ENCODE measurements around the gene GPRASP2. TPM values are rescaled to one million over a fixed set of nuclear protein-coding genes. Genes with fewer than 3 reads are reported as not detected.

Gene GPRASP2
- total RNA-seq, 1 experiment from 2014 or later, result 7.4 TPM

DNA sequence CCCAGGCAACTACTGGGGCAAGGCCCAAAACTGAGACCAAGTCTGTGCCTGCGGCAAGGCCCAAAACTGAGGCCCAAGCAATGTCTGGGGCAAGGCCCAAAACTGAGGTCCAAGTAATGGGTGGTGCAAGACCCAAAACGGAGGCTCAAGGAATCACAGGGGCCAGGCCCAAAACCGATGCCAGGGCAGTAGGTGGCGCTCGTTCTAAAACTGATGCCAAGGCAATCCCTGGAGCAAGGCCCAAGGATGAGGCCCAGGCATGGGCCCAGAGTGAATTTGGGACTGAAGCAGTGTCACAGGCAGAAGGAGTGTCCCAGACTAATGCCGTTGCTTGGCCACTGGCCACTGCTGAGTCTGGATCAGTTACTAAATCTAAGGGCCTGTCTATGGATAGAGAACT, 2.7 kb downstream of the GPRASP2 start:
- H3K36me3 ChIP-seq (ENCODE audit: control insufficient read depth, insufficient read depth, low read length), result no peaks in the 10 kb centered on the region
- POLR2A ChIA-PET, result no interaction called here
- no peaks in the 10 kb centered on the region for H3K9me3 ChIP-seq (ENCODE audit: control insufficient read depth, insufficient read depth, low read depth, low read length)
- TF ChIP-seq CTCF (IDR thresholded peaks at IDR 0.05) (no peak; the same call in 1 of the 2 replicates), TCF7L2 (IDR thresholded peaks at IDR 0.05; ENCODE audit: low read depth, low read length) (no peak), POLR2AphosphoS5 (IDR thresholded peaks at IDR 0.05; ENCODE audit: low read depth, low read length) (no peak), REST (IDR thresholded peaks at IDR 0.05; ENCODE audit: insufficient read depth in 1 of 2, low read depth in 2 of 2, low read length in 1 of 2) (no peak), SIN3A (IDR thresholded peaks at IDR 0.05; ENCODE audit: borderline replicate concordance, insufficient read depth, low read depth, low read length) (no peak)
- CTCF ChIA-PET, result no interaction called here
- H3K27ac ChIP-seq (ENCODE audit: low read length), result no peak overlapping the region
- peaks cover 2% of the 10 kb centered on the region; the same call in 1 of the 2 replicates for H3K4me1 ChIP-seq (ENCODE audit: control insufficient read depth, insufficient read depth, low read length)
- in situ Hi-C loops (cut with HindIII; ENCODE audit: low pct_unique_long_range_greater_than_20kb, low sequenced_read_pairs), result no loop called here
- DNase-seq (ENCODE audit: low read depth, low spot score) (no peak), ATAC-seq (no peak)
- no peak overlapping the region for H3K4me3 ChIP-seq (ENCODE audit: low read depth in 2 of 2, low read length in 2 of 2)
- BruUV-seq (replicated peaks), result no TSS peak
- intact Hi-C loops (cut with micrococcal nuclease; ENCODE audit: unreplicated experiment), result loop anchor here (5.0 kb wide), 1 partner anchor 113 kb away; no protein-coding TSS in a partner anchor
- H3K27me3 ChIP-seq (ENCODE audit: control insufficient read depth, insufficient read depth, low read length), result no peaks in the 10 kb centered on the region

GRCh38 chrX:102715967-102716366, 3.7 kb downstream of the GPRASP2 start:
- no peak for TF ChIP-seq POLR2AphosphoS5 (IDR thresholded peaks at IDR 0.05; ENCODE audit: low read depth, low read length)
- no peak for TF ChIP-seq REST (IDR thresholded peaks at IDR 0.05; ENCODE audit: insufficient read depth in 1 of 2, low read depth in 2 of 2, low read length in 1 of 2)
- no peak for TF ChIP-seq CTCF (IDR thresholded peaks at IDR 0.05)
- TF ChIP-seq SIN3A (IDR thresholded peaks at IDR 0.05; ENCODE audit: borderline replicate concordance, insufficient read depth, low read depth, low read length), result no peak
- TF ChIP-seq TCF7L2 (IDR thresholded peaks at IDR 0.05; ENCODE audit: low read depth, low read length), result no peak
- intact Hi-C loops (cut with micrococcal nuclease; ENCODE audit: unreplicated experiment) (no loop called here), in situ Hi-C loops (cut with HindIII; ENCODE audit: low pct_unique_long_range_greater_than_20kb, low sequenced_read_pairs) (no loop called here)
- peaks cover 3% of the 10 kb centered on the region; the same call in 1 of the 2 replicates for H3K4me1 ChIP-seq (ENCODE audit: control insufficient read depth, insufficient read depth, low read length)
- CTCF ChIA-PET, result no interaction called here
- H3K36me3 ChIP-seq (ENCODE audit: control insufficient read depth, insufficient read depth, low read length), result no peaks in the 10 kb centered on the region
- no peaks in the 10 kb centered on the region for H3K27me3 ChIP-seq (ENCODE audit: control insufficient read depth, insufficient read depth, low read length)
- BruUV-seq (replicated peaks), result no TSS peak
- H3K9me3 ChIP-seq (ENCODE audit: control insufficient read depth, insufficient read depth, low read depth, low read length), result no peaks in the 10 kb centered on the region
- H3K4me3 ChIP-seq (ENCODE audit: low read depth in 2 of 2, low read length in 2 of 2), result no peak overlapping the region
- ATAC-seq, result no peak
- no peak for DNase-seq (ENCODE audit: low read depth, low spot score)
- POLR2A ChIA-PET, result no interaction called here
- no peak overlapping the region for H3K27ac ChIP-seq (ENCODE audit: low read length)

All from Panc1 (cell line).